Measurements from ENCODE around the gene AKR1C4.
"Not testable (repeated sequence)": the region's sequence is repeated elsewhere in the genome, so short reads cannot be mapped to it uniquely, and the experiment has no call there.

DNA sequence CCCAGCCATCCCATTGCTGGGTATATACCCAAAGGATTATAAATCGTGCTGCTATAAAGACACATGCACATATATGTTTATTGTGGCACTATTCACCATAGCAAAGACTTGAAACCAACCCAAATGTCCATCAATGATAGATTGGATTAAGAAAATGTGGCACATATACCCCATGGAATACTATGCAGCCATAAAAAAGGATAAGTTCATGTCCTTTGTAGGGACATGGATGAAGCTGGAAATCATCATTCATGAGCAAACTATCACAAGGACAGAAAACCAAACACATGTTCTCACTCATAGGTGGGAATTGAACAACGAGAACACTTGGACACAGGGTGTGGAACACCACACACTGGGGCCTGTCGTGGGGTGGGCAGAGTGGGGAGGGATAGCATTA is 61.1 kb downstream of the AKR1C4 start:
- TF ChIP-seq, protein P1, sequence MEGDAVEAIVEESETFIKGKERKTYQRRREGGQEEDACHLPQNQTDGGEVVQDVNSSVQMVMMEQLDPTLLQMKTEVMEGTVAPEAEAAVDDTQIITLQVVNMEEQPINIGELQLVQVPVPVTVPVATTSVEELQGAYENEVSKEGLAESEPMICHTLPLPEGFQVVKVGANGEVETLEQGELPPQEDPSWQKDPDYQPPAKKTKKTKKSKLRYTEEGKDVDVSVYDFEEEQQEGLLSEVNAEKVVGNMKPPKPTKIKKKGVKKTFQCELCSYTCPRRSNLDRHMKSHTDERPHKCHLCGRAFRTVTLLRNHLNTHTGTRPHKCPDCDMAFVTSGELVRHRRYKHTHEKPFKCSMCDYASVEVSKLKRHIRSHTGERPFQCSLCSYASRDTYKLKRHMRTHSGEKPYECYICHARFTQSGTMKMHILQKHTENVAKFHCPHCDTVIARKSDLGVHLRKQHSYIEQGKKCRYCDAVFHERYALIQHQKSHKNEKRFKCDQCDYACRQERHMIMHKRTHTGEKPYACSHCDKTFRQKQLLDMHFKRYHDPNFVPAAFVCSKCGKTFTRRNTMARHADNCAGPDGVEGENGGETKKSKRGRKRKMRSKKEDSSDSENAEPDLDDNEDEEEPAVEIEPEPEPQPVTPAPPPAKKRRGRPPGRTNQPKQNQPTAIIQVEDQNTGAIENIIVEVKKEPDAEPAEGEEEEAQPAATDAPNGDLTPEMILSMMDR (IDR thresholded peaks at IDR 0.05): not testable (repeated sequence)
- TF ChIP-seq POLR2A, POLR2AphosphoS5 (IDR thresholded peaks at IDR 0.05): not testable (repeated sequence)
